C4-2B (cell line): ENCODE measurements around the gene CDH23.

Experiments
- H3K27ac ChIP-seq: fragments of 450-650 bp; 2 replicates; pipeline ENCODE4 v1.5.1; 2017
- CTCF ChIP-seq: fragments of 450-650 bp; conservative IDR thresholded peaks from 2 replicates; pipeline ENCODE4 v1.5.1; 2017; ENCODE audit warnings: mild to moderate bottlenecking
- ZFX ChIP-seq: fragments of 450-650 bp; IDR thresholded peaks from 2 replicates; pipeline ENCODE4 v1.6.1; 2017

CDH23 gene

GRCh38 chr10:71616817-71617654 is 220.3 kb downstream of the CDH23 start:
- TF ChIP-seq ZFX = no peak
- TF ChIP-seq CTCF = no peak
- H3K27ac ChIP-seq = no peak overlapping the region

GRCh38 chr10:71618176-71618575 is 221.5 kb downstream of the CDH23 start:
- no peak overlapping the region for H3K27ac ChIP-seq
- no peak for TF ChIP-seq CTCF
- no peak for TF ChIP-seq ZFX

- TF ChIP-seq ZFX (no peak), CTCF (no peak)
- no peak overlapping the region for H3K27ac ChIP-seq
Measured at GRCh38 chr10:71618598-71618997, 221.9 kb downstream of the CDH23 start.

GRCh38 chr10:71620642-71621041 is 223.9 kb downstream of the CDH23 start:
- no peak for TF ChIP-seq ZFX
- no peak for TF ChIP-seq CTCF
- H3K27ac ChIP-seq = no peak overlapping the region

- no peak overlapping the region for H3K27ac ChIP-seq
- TF ChIP-seq CTCF (no peak), ZFX (no peak)
Measured at GRCh38 chr10:71621231-71622153, 224.8 kb downstream of the CDH23 start.

- TF ChIP-seq CTCF = no peak
- no peak for TF ChIP-seq ZFX
- no peak overlapping the region for H3K27ac ChIP-seq
Measured at GRCh38 chr10:71622154-71622526, 225.4 kb downstream of the CDH23 start.

- no peak overlapping the region for H3K27ac ChIP-seq
- no peak for TF ChIP-seq CTCF
- TF ChIP-seq ZFX = no peak
Measured at GRCh38 chr10:71622616-71623015, 225.9 kb downstream of the CDH23 start.
